HFFc6 (cell line): ENCODE measurements around the gene MAGIX. TPM values are rescaled to one million over a fixed set of nuclear protein-coding genes. Genes with fewer than 3 reads are reported as not detected.

Source experiments
- DNase-seq: peaks from one replicate; pipeline ENCODE4 v3.0.0-alpha.2; 2018
- H3K27ac Mint-ChIP-seq: 2 replicates; pipeline ENCODE4 v1.8.0; 2020; ENCODE audit warnings: mild to moderate bottlenecking, mixed read lengths
- H3K27me3 Mint-ChIP-seq: 2 replicates; pipeline ENCODE4 v1.8.0; 2021; ENCODE audit warnings: mild to moderate bottlenecking, moderate library complexity, mixed read lengths; ENCODE audit not compliant: insufficient read depth
- H3K36me3 Mint-ChIP-seq: 2 replicates; pipeline ENCODE4 v1.8.0; 2021; ENCODE audit warnings: low read depth, mixed read lengths
- H3K4me1 Mint-ChIP-seq: 2 replicates; pipeline ENCODE4 v1.8.0; 2020; ENCODE audit warnings: low read depth, mixed read lengths
- H3K4me3 Mint-ChIP-seq: 2 replicates; pipeline ENCODE4 v1.8.0; 2020; ENCODE audit warnings: mild to moderate bottlenecking, moderate library complexity, mixed read lengths
- H3K9me3 Mint-ChIP-seq: 2 replicates; pipeline ENCODE4 v1.8.0; 2020; ENCODE audit warnings: mild to moderate bottlenecking, mixed read lengths
- CTCF ChIP-seq: fragments of 200-600 bp; sonication (generic); IDR thresholded peaks from 2 replicates; pipeline ENCODE4 v1.5.0; 2021; ENCODE audit warnings: antibody characterized with exemption, mild to moderate bottlenecking
- total RNA-seq, 6 experiments: library from RNA; stranded (reverse); fragmentation: NEBNext Ultra II Directional; extraction: Animal tissue kit (Norgen Biotek cat#: 25700); gene quantifications; 2 replicates in 1 of 6; 3 replicates in 5 of 6; pipeline ENCODE4 v1.2.3, GENCODE V29; 2021

MAGIX gene
- total RNA-seq, 6 experiments from 2014 or later: 0.94 to 1.9 (median 1.1) TPM

DNA sequence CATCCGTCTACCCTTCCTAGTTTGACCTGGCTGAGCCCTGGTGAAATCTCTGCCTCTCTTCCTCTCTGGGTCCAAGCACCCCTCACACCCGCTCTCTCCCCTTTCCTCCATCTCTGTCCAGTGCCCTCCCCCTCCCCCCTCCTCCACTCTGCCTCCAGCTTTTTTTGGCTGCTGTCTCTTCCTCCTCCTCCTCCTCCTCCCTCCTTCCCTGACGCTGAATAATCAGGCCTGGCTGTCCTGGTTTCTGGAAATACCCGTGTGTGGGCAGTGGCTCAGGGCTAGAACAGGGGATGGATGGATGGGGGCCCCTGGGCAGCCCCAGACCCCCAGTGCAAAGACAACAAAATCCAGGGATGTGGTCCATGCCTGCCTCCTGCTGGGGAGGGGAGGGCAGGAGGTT lies 42.2 kb downstream of the MAGIX start:
- H3K4me1 Mint-ChIP-seq: no peaks in the 10 kb centered on the region
- H3K36me3 Mint-ChIP-seq: no peaks in the 10 kb centered on the region
- no peak overlapping the region for H3K4me3 Mint-ChIP-seq
- no peak overlapping the region for H3K27ac Mint-ChIP-seq
- peaks cover 4% of the 10 kb centered on the region; the same call in 1 of the 2 replicates for H3K27me3 Mint-ChIP-seq
- H3K9me3 Mint-ChIP-seq: no peaks in the 10 kb centered on the region
- no peak for DNase-seq
- TF ChIP-seq CTCF: no peak

DNA sequence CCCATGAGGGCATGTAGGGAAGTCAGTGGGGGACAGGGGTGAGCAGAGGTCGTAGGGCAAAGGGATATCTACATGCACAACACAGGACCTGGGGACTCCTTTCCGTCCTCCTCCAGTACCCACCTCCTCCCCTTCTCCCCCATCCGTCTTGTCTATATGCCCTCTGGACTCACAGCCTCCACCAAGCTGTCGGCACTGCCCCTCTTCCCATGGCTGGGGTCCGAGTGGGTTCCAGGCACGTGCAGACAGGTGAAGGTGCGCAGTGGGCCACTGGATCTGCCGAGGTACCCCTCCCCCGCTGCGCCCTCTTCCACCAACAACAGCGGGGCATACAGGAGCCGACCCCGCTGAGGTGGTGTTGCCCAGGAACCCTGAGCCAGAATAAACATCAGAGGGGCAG lies 42.9 kb downstream of the MAGIX start:
- DNase-seq: no peak
- no peaks in the 10 kb centered on the region for H3K4me1 Mint-ChIP-seq
- no peaks in the 10 kb centered on the region for H3K9me3 Mint-ChIP-seq
- H3K36me3 Mint-ChIP-seq: no peaks in the 10 kb centered on the region
- no peak for TF ChIP-seq CTCF
- H3K4me3 Mint-ChIP-seq: no peak overlapping the region
- H3K27ac Mint-ChIP-seq: no peak overlapping the region
- H3K27me3 Mint-ChIP-seq: peaks cover 4% of the 10 kb centered on the region

- no peak overlapping the region for H3K4me3 Mint-ChIP-seq
- no peaks in the 10 kb centered on the region for H3K9me3 Mint-ChIP-seq
- TF ChIP-seq CTCF: no peak
- no peak overlapping the region for H3K27ac Mint-ChIP-seq
- H3K4me1 Mint-ChIP-seq: no peaks in the 10 kb centered on the region
- H3K27me3 Mint-ChIP-seq: peaks cover 9% of the 10 kb centered on the region
- H3K36me3 Mint-ChIP-seq: no peaks in the 10 kb centered on the region
- DNase-seq: no peak
Observed at GRCh38 chrX:49206543-49206942, 44.0 kb downstream of the MAGIX start.

- no peak for DNase-seq
- H3K27ac Mint-ChIP-seq: no peak overlapping the region
- H3K27me3 Mint-ChIP-seq: peaks cover 14% of the 10 kb centered on the region
- TF ChIP-seq CTCF: no peak
- H3K4me3 Mint-ChIP-seq: no peak overlapping the region
- no peaks in the 10 kb centered on the region for H3K36me3 Mint-ChIP-seq
- H3K9me3 Mint-ChIP-seq: no peaks in the 10 kb centered on the region
- H3K4me1 Mint-ChIP-seq: no peaks in the 10 kb centered on the region
Observed at GRCh38 chrX:49208399-49208798, 45.8 kb downstream of the MAGIX start.

DNA sequence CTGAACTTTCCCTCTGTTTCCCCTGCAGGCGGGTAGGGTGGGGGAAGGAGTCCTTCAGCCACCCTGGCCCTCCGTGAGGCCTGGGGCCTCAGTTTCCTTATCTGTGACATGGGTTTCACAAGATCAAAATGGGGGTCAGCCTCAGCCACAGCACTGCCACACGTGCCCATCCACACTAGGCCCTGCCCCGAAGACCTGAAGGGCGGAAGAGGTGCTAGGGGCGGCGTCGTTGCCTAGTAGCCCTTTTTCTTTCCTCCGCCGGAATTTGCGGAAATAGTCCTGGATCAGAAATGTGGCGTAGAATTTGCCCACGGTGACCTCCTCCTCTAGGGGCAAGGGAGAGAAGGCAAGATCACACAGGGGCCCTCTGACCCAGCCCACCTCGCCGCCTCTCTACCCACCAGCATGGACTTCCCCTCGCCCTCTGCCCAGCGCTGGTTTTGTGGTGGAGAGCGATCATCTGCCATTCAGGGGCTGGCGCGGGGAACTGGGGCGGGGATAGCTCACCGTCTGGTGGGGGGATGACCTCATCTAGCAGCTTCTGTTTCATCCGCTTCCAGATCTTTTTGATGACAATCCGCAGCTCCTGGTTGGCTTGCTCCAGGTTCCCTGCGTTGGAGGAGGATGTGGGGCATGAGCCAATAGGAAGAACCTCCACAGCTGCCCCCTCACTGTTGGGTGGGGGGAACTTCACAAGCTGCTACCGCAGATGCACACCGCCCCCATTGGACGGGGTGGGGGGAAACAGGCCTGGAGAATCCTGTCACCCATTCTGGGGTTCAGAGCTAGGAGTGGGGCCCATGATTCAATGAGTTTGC lies 47.1 kb downstream of the MAGIX start:
- H3K27me3 Mint-ChIP-seq: peaks cover 12% of the 10 kb centered on the region
- no peaks in the 10 kb centered on the region for H3K36me3 Mint-ChIP-seq
- H3K4me3 Mint-ChIP-seq: no peak overlapping the region
- H3K27ac Mint-ChIP-seq: no peak overlapping the region
- no peaks in the 10 kb centered on the region for H3K4me1 Mint-ChIP-seq
- no peak for TF ChIP-seq CTCF
- no peaks in the 10 kb centered on the region for H3K9me3 Mint-ChIP-seq
- no peak for DNase-seq
